Peyer's patch (tissue), 4 donors: ENCODE data around the gene KNG1. TPM values are rescaled to one million over a fixed set of nuclear protein-coding genes. Genes with fewer than 3 reads are reported as not detected.

Experiments used
- DNase-seq, 3 donors: peaks; one replicate each; pipeline ENCODE4 v3.0.0-alpha.2; 2017 to 2019
- H3K27ac ChIP-seq, 4 donors: fragments of 200-600 bp; sonication (generic); one replicate each; pipeline ENCODE4 v1.5.1; 2016 to 2019
- H3K27me3 ChIP-seq, 2 donors: fragments of 200-600 bp; sonication (generic); one replicate each; pipeline ENCODE4 v1.5.1; 2019
- H3K36me3 ChIP-seq, 3 donors: fragments of 200-600 bp; sonication (generic); one replicate each; pipeline ENCODE4 v1.5.1; 2016 to 2019
- H3K4me1 ChIP-seq, 4 donors: fragments of 200-600 bp; sonication (generic); one replicate each; pipeline ENCODE4 v1.5.1; 2016 to 2019
- H3K4me3 ChIP-seq, 4 donors: fragments of 200-600 bp; sonication (generic); 1 replicate in 3 of 4; 2 replicates in 1 of 4; pipeline ENCODE4 v1.5.1; 2016 to 2019; ENCODE audit warnings: mild to moderate bottlenecking in 1 of 4
- H3K9me3 ChIP-seq, 4 donors: fragments of 200-600 bp; sonication (generic); one replicate each; pipeline ENCODE4 v1.5.1; 2016 to 2019; ENCODE audit warnings: mild to moderate bottlenecking in 1 of 4
- CTCF ChIP-seq, 6 experiments: fragments of 450-650 bp in 4 of 6; fragments of 200-600 bp in 2 of 6; sonication (generic) in 1 of 6; IDR thresholded peaks; one replicate each; pipeline ENCODE4 v1.5.1; 2017 to 2019; ENCODE audit warnings: antibody characterized with exemption in 6 of 6, mild to moderate bottlenecking in 3 of 6, moderate library complexity in 1 of 6
- POLR2A ChIP-seq, 2 donors: fragments of 450-650 bp; IDR thresholded peaks; one replicate each; pipeline ENCODE4 v1.5.1; 2017; ENCODE audit warnings: antibody characterized with exemption in 2 of 2, mild to moderate bottlenecking in 2 of 2, moderate library complexity in 2 of 2
- total RNA-seq, 4 donors: library from RNA; depleted of rRNA; stranded (reverse); fragments of >200 nt; gene quantifications; one replicate each; pipeline ENCODE4 v1.1.0, GENCODE V29; 2016

KNG1 gene
- total RNA-seq, 4 donors from 2014 or later, result 0.57 to 1.1 TPM; not detected in 2

DNA sequence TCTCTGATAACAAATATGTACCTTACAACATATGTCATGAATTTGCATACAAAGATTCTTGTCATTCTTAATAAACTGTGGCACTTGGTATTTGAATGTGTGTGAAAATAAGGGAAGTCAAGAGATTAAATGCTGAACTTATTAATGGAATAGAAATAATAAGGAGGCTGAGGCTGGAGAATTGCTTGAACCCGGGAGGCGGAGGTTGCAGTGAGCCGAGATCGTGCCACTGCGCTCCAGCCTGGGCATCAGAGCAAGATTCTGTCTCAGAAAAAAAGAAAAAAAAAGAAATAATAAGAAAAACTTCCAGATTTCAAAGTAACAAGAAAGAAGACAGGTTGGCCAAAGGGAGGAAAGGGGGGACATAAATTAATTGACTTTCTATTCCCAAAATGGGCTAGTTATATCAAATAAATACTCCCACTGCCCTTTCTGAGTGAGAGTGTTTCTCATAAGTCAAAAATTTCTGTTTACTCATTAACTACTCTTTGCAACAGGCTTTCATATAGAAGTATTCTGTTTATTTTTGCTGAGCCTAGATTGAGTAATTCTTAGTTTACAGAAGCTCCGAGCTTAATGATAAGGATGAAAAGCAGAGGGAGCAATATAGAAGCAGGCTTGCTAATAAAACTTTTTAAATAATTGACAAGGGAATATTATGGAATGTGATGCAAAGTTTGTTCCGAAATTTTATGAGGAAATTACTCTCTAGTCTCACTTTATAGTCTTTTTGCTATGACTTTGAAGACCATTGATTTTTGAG lies 25.6 kb downstream of the KNG1 start:
- no peak for TF ChIP-seq POLR2A (IDR thresholded peaks at IDR 0.05)
- TF ChIP-seq CTCF (IDR thresholded peaks at IDR 0.05), result no peak
- H3K27ac ChIP-seq, result peak overlapping the region in 1 of 4 donors; percentile 83

GRCh38 chr3:186743666-186744065 lies 26.5 kb downstream of the KNG1 start:
- Histone ChIP-seq H3K4me3 (no peak overlapping the region), H3K9me3 (no peaks in the 10 kb centered on the region), H3K4me1 (peaks cover 0 to 9% (median 0%) of the 10 kb centered on the region in 4 donors), H3K36me3 (no peaks in the 10 kb centered on the region), H3K27me3 (no peaks in the 10 kb centered on the region), H3K27ac (peak overlapping the region in 2 of 4 donors; percentile 76 to 83)
- DNase-seq, result no peak
- TF ChIP-seq POLR2A (IDR thresholded peaks at IDR 0.05) (no peak), CTCF (IDR thresholded peaks at IDR 0.05) (no peak)

More for the DNA sequence above, 25.6 kb downstream of the KNG1 start:
- H3K4me3 ChIP-seq, result no peak overlapping the region
- H3K36me3 ChIP-seq, result no peaks in the 10 kb centered on the region
- no peaks in the 10 kb centered on the region for H3K9me3 ChIP-seq
- H3K27me3 ChIP-seq, result no peaks in the 10 kb centered on the region
- peaks cover 0 to 9% (median 0%) of the 10 kb centered on the region in 4 donors for H3K4me1 ChIP-seq
- no peak for DNase-seq

- no peak overlapping the region for H3K4me3 ChIP-seq
- peak overlapping the region in 3 of 4 donors; percentile 56 to 76 (median 73) for H3K27ac ChIP-seq
- H3K36me3 ChIP-seq, result no peaks in the 10 kb centered on the region
- TF ChIP-seq CTCF (IDR thresholded peaks at IDR 0.05), result no peak
- TF ChIP-seq POLR2A (IDR thresholded peaks at IDR 0.05), result no peak
- peak in 2 of 3 donors; percentile 76 to 77 for DNase-seq
- H3K27me3 ChIP-seq, result no peaks in the 10 kb centered on the region
- H3K9me3 ChIP-seq, result no peaks in the 10 kb centered on the region
- H3K4me1 ChIP-seq, result peaks cover 0 to 9% (median 0%) of the 10 kb centered on the region in 4 donors
Measured at GRCh38 chr3:186746008-186746407, 28.8 kb downstream of the KNG1 start.

- Histone ChIP-seq H3K4me3 (no peak overlapping the region), H3K36me3 (no peaks in the 10 kb centered on the region), H3K4me1 (peaks cover 0 to 5% (median 0%) of the 10 kb centered on the region in 4 donors), H3K27ac (no peak overlapping the region), H3K9me3 (no peaks in the 10 kb centered on the region), H3K27me3 (no peaks in the 10 kb centered on the region)
- DNase-seq, result no peak
- no peak for TF ChIP-seq CTCF (IDR thresholded peaks at IDR 0.05)
- no peak for TF ChIP-seq POLR2A (IDR thresholded peaks at IDR 0.05)
Measured at GRCh38 chr3:186750316-186750715, 33.2 kb downstream of the KNG1 start.

GRCh38 chr3:186751480-186751879 lies 34.3 kb downstream of the KNG1 start:
- TF ChIP-seq POLR2A (IDR thresholded peaks at IDR 0.05), result no peak
- no peak for TF ChIP-seq CTCF (IDR thresholded peaks at IDR 0.05)
- H3K4me3 ChIP-seq, result no peak overlapping the region
- H3K27ac ChIP-seq, result peak overlapping the region in 1 of 4 donors; percentile 31
- no peaks in the 10 kb centered on the region for H3K9me3 ChIP-seq
- H3K4me1 ChIP-seq, result no peaks in the 10 kb centered on the region
- DNase-seq, result no peak
- H3K36me3 ChIP-seq, result no peaks in the 10 kb centered on the region
- no peaks in the 10 kb centered on the region for H3K27me3 ChIP-seq
